Transverse colon (tissue), 4 donors: Measurements from ENCODE around the gene C19orf73.

Experiments
- POLR2A ChIP-seq: fragments of 450-650 bp; IDR thresholded peaks from one replicate; pipeline ENCODE4 v1.6.1; 2016; ENCODE audit warnings: antibody characterized with exemption, mild to moderate bottlenecking, moderate library complexity
- POLR2AphosphoS5 ChIP-seq, 3 donors: sonication (generic); formaldehyde crosslinking; IDR thresholded peaks; one replicate each; pipeline ENCODE4 v1.6.1; 2016; ENCODE audit warnings: antibody characterized with exemption in 3 of 3
- TF ChIP-seq, protein P1 (sequence below), 5 experiments: fragments of 200-600 bp in 3 of 5; fragments of 450-650 bp in 2 of 5; sonication (generic) in 3 of 5; IDR thresholded peaks; 1 replicate in 2 of 5; 2 replicates in 3 of 5; pipeline ENCODE4 v1.5.1; 2016 to 2017; ENCODE audit warnings: antibody characterized with exemption in 5 of 5, inconsistent platforms in 3 of 5, mild to moderate bottlenecking in 2 of 5, moderate library complexity in 1 of 5

GRCh38 chr19:49167857-49168409, 49.0 kb upstream of the C19orf73 start:
- TF ChIP-seq, protein P1, sequence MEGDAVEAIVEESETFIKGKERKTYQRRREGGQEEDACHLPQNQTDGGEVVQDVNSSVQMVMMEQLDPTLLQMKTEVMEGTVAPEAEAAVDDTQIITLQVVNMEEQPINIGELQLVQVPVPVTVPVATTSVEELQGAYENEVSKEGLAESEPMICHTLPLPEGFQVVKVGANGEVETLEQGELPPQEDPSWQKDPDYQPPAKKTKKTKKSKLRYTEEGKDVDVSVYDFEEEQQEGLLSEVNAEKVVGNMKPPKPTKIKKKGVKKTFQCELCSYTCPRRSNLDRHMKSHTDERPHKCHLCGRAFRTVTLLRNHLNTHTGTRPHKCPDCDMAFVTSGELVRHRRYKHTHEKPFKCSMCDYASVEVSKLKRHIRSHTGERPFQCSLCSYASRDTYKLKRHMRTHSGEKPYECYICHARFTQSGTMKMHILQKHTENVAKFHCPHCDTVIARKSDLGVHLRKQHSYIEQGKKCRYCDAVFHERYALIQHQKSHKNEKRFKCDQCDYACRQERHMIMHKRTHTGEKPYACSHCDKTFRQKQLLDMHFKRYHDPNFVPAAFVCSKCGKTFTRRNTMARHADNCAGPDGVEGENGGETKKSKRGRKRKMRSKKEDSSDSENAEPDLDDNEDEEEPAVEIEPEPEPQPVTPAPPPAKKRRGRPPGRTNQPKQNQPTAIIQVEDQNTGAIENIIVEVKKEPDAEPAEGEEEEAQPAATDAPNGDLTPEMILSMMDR (IDR thresholded peaks at IDR 0.05), result no peak
- TF ChIP-seq POLR2A (no peak), POLR2AphosphoS5 (IDR thresholded peaks at IDR 0.05) (no peak)
